Measurements from ENCODE around the gene ARL6IP6. TPM values are rescaled to one million over a fixed set of nuclear protein-coding genes. Genes with fewer than 3 reads are reported as not detected.
A peak's percentile ranks its signal among the peaks of the same experiment; 100 is the strongest.

ARL6IP6 gene
- total and polyA plus RNA-seq, 4 experiments from 2014 or later = 21.4 to 42.6 (median 25.2) TPM

GRCh38 chr2:152782171-152782570 lies 63.8 kb downstream of the ARL6IP6 start:
- Histone ChIP-seq H3K27me3 (ENCODE audit: insufficient read depth, low read length) (no peaks in the 10 kb centered on the region), H3K36me3 (ENCODE audit: insufficient read depth, low read length) (no peaks in the 10 kb centered on the region), H3K4me3 (ENCODE audit: low read length in 2 of 2) (no peak overlapping the region), H3K27ac (ENCODE audit: low read depth, low read length) (no peak overlapping the region), H3K4me1 (ENCODE audit: insufficient read depth, low read length) (no peaks in the 10 kb centered on the region), H3K9me3 (ENCODE audit: control insufficient read depth in 1 of 2, low read length in 2 of 2) (no peaks in the 10 kb centered on the region)
- Mint-ChIP-seq H3K27ac (peak overlapping the region in 1 of 7 donors; percentile 39), H3K36me3 (no peaks in the 10 kb centered on the region), H3K4me3 (no peak overlapping the region), H3K4me1 (no peaks in the 10 kb centered on the region), H3K9me3 (peaks cover 0 to 3% (median 2%) of the 10 kb centered on the region in 8 donors), H3K27me3 (peaks cover 9 to 18% of the 10 kb centered on the region in 2 donors)
- ChIA-PET POLR2A (ENCODE audit: partially characterized antibody) (no interaction called here), CTCF (ENCODE audit: partially characterized antibody) (no interaction called here)
- no peak for DNase-seq
- intact Hi-C loops (cut with micrococcal nuclease) = no loop called here

DNA sequence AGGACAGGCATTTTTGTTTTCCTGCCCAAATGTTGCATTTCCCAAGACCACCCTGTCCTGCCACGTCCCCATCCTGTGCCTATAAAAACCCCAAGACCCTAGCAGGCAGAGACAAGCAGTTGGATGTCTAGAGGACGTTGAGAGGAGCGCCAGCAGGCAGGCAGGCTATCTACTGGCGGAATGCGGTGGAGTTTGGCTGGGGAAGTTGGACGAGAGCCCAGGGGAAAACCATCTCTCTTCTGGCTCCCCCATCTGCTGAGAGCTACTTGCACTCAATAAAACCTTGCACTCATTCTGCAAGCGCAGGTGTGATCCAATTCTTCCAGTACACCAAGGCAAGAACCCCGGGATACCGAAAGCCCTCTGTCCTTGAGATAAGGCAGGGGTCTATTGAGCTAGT lies 72.5 kb downstream of the ARL6IP6 start:
- ChIA-PET CTCF (ENCODE audit: partially characterized antibody) (no interaction called here), POLR2A (ENCODE audit: partially characterized antibody) (no interaction called here)
- Mint-ChIP-seq H3K27ac (no peak overlapping the region), H3K4me1 (no peaks in the 10 kb centered on the region), H3K4me3 (no peak overlapping the region), H3K9me3 (peaks cover 0 to 3% (median under 1%) of the 10 kb centered on the region in 8 donors), H3K27me3 (peaks cover 9% of the 10 kb centered on the region in 2 donors), H3K36me3 (no peaks in the 10 kb centered on the region)
- Histone ChIP-seq H3K4me3 (ENCODE audit: low read length in 2 of 2) (no peak overlapping the region), H3K9me3 (ENCODE audit: control insufficient read depth in 1 of 2, low read length in 2 of 2) (no peaks in the 10 kb centered on the region), H3K36me3 (ENCODE audit: insufficient read depth, low read length) (no peaks in the 10 kb centered on the region), H3K27me3 (ENCODE audit: insufficient read depth, low read length) (no peaks in the 10 kb centered on the region), H3K27ac (ENCODE audit: low read depth, low read length) (no peak overlapping the region), H3K4me1 (ENCODE audit: insufficient read depth, low read length) (no peaks in the 10 kb centered on the region)
- intact Hi-C loops (cut with micrococcal nuclease) = no loop called here
- no peak for DNase-seq

DNA sequence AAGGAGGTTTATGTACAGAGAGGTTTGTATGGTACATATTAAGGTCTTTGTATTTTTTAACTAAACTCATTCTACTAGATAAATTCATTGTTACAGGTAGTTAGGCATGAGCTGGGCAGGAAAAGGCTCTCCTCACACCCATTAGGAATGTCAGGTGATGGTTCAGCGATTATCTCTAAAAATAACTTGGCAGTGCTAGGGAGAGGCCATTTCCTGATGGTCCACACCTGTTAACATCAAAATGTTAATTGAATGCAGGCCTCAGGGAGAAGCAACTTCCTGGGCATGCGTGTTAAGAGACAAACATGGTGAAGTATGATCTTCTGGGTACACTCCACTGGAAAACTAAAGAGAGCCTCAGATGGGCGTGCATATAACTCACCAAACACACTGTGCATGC lies 73.6 kb downstream of the ARL6IP6 start:
- ChIA-PET POLR2A (ENCODE audit: partially characterized antibody) (no interaction called here), CTCF (ENCODE audit: partially characterized antibody) (no interaction called here)
- peaks cover 0 to 2% (median 0%) of the 10 kb centered on the region in 8 donors for H3K9me3 Mint-ChIP-seq
- DNase-seq = no peak
- no peaks in the 10 kb centered on the region for H3K4me1 ChIP-seq (ENCODE audit: insufficient read depth, low read length)
- H3K4me3 Mint-ChIP-seq = no peak overlapping the region
- no peaks in the 10 kb centered on the region for H3K27me3 ChIP-seq (ENCODE audit: insufficient read depth, low read length)
- no peak overlapping the region for H3K27ac ChIP-seq (ENCODE audit: low read depth, low read length)
- intact Hi-C loops (cut with micrococcal nuclease) = no loop called here
- no peaks in the 10 kb centered on the region for H3K36me3 ChIP-seq (ENCODE audit: insufficient read depth, low read length)
- H3K27me3 Mint-ChIP-seq = peaks cover 3 to 4% of the 10 kb centered on the region in 2 donors
- H3K36me3 Mint-ChIP-seq = no peaks in the 10 kb centered on the region
- no peak overlapping the region for H3K27ac Mint-ChIP-seq
- no peak overlapping the region for H3K4me3 ChIP-seq (ENCODE audit: low read length in 2 of 2)
- no peaks in the 10 kb centered on the region for H3K4me1 Mint-ChIP-seq
- H3K9me3 ChIP-seq (ENCODE audit: control insufficient read depth in 1 of 2, low read length in 2 of 2) = no peaks in the 10 kb centered on the region

- ChIA-PET CTCF (ENCODE audit: partially characterized antibody) (no interaction called here), POLR2A (ENCODE audit: partially characterized antibody) (no interaction called here)
- intact Hi-C loops (cut with micrococcal nuclease) = no loop called here
- Histone ChIP-seq H3K36me3 (ENCODE audit: insufficient read depth, low read length) (no peaks in the 10 kb centered on the region), H3K27me3 (ENCODE audit: insufficient read depth, low read length) (no peaks in the 10 kb centered on the region), H3K9me3 (ENCODE audit: control insufficient read depth in 1 of 2, low read length in 2 of 2) (no peaks in the 10 kb centered on the region), H3K4me3 (ENCODE audit: low read length in 2 of 2) (no peak overlapping the region), H3K4me1 (ENCODE audit: insufficient read depth, low read length) (no peaks in the 10 kb centered on the region), H3K27ac (ENCODE audit: low read depth, low read length) (no peak overlapping the region)
- DNase-seq = no peak
- no peaks in the 10 kb centered on the region for H3K36me3 Mint-ChIP-seq
- H3K9me3 Mint-ChIP-seq = no peaks in the 10 kb centered on the region
- no peaks in the 10 kb centered on the region for H3K4me1 Mint-ChIP-seq
- H3K27me3 Mint-ChIP-seq = peaks cover 0 to under 1% of the 10 kb centered on the region in 2 donors
- no peak overlapping the region for H3K27ac Mint-ChIP-seq
- H3K4me3 Mint-ChIP-seq = no peak overlapping the region
These were observed 74.6 kb downstream of the ARL6IP6 start for GRCh38 chr2:152792974-152793373.

DNA sequence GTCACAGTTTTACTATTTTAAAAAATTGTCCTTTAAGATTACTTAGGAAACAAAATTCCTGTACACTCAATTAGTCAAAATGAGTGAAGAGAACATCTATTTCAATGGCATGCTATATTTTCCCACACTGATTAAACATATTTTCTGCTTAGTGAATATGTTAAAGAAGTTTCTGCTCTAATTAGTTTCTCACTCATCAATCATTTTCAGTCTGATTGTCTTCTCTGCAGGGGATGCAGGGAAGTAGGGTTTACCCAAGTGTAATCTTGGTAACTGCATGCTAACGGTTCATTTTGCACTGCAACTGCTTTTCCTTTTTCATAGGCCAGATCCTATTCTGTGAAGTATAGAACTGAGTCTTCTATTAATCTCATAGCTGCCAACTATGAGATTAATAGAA lies 78.5 kb downstream of the ARL6IP6 start:
- ChIA-PET CTCF (ENCODE audit: partially characterized antibody) (no interaction called here), POLR2A (ENCODE audit: partially characterized antibody) (no interaction called here)
- Mint-ChIP-seq H3K27me3 (peaks cover 1 to 3% of the 10 kb centered on the region in 2 donors), H3K27ac (no peak overlapping the region), H3K4me3 (no peak overlapping the region), H3K9me3 (no peaks in the 10 kb centered on the region), H3K36me3 (no peaks in the 10 kb centered on the region), H3K4me1 (no peaks in the 10 kb centered on the region)
- Histone ChIP-seq H3K27ac (ENCODE audit: low read depth, low read length) (no peak overlapping the region), H3K36me3 (ENCODE audit: insufficient read depth, low read length) (no peaks in the 10 kb centered on the region), H3K4me1 (ENCODE audit: insufficient read depth, low read length) (no peaks in the 10 kb centered on the region), H3K4me3 (ENCODE audit: low read length in 2 of 2) (no peak overlapping the region), H3K9me3 (ENCODE audit: control insufficient read depth in 1 of 2, low read length in 2 of 2) (no peaks in the 10 kb centered on the region), H3K27me3 (ENCODE audit: insufficient read depth, low read length) (no peaks in the 10 kb centered on the region)
- DNase-seq = no peak
- intact Hi-C loops (cut with micrococcal nuclease) = no loop called here

- Histone ChIP-seq H3K27ac (ENCODE audit: low read depth, low read length) (no peak overlapping the region), H3K4me1 (ENCODE audit: insufficient read depth, low read length) (no peaks in the 10 kb centered on the region), H3K27me3 (ENCODE audit: insufficient read depth, low read length) (no peaks in the 10 kb centered on the region), H3K36me3 (ENCODE audit: insufficient read depth, low read length) (no peaks in the 10 kb centered on the region), H3K9me3 (ENCODE audit: control insufficient read depth in 1 of 2, low read length in 2 of 2) (no peaks in the 10 kb centered on the region), H3K4me3 (ENCODE audit: low read length in 2 of 2) (no peak overlapping the region)
- H3K4me3 Mint-ChIP-seq = no peak overlapping the region
- ChIA-PET POLR2A (ENCODE audit: partially characterized antibody) (no interaction called here), CTCF (ENCODE audit: partially characterized antibody) (no interaction called here)
- H3K27me3 Mint-ChIP-seq = peaks cover 0 to 3% of the 10 kb centered on the region in 2 donors
- H3K4me1 Mint-ChIP-seq = peaks cover 0 to 3% (median under 1%) of the 10 kb centered on the region in 4 donors
- H3K9me3 Mint-ChIP-seq = no peaks in the 10 kb centered on the region
- no peaks in the 10 kb centered on the region for H3K36me3 Mint-ChIP-seq
- no peak for DNase-seq
- no peak overlapping the region for H3K27ac Mint-ChIP-seq
- intact Hi-C loops (cut with micrococcal nuclease) = no loop called here
These were observed 86.4 kb downstream of the ARL6IP6 start for GRCh38 chr2:152804687-152805408.

GRCh38 chr2:152811916-152812315 lies 93.5 kb downstream of the ARL6IP6 start:
- Histone ChIP-seq H3K27ac (ENCODE audit: low read depth, low read length) (no peak overlapping the region), H3K27me3 (ENCODE audit: insufficient read depth, low read length) (no peaks in the 10 kb centered on the region), H3K4me3 (ENCODE audit: low read length in 2 of 2) (no peak overlapping the region), H3K9me3 (ENCODE audit: control insufficient read depth in 1 of 2, low read length in 2 of 2) (no peaks in the 10 kb centered on the region), H3K36me3 (ENCODE audit: insufficient read depth, low read length) (no peaks in the 10 kb centered on the region), H3K4me1 (ENCODE audit: insufficient read depth, low read length) (no peaks in the 10 kb centered on the region)
- H3K36me3 Mint-ChIP-seq = peaks cover 0 to 6% of the 10 kb centered on the region in 2 donors
- peaks cover 0 to 29% (median 21%) of the 10 kb centered on the region in 8 donors for H3K9me3 Mint-ChIP-seq
- no peak overlapping the region for H3K4me3 Mint-ChIP-seq
- no peaks in the 10 kb centered on the region for H3K4me1 Mint-ChIP-seq
- POLR2A ChIA-PET (ENCODE audit: partially characterized antibody) = no interaction called here
- H3K27me3 Mint-ChIP-seq = peaks cover 2 to 5% of the 10 kb centered on the region in 2 donors
- CTCF ChIA-PET (ENCODE audit: partially characterized antibody) = no interaction called here
- no peak for DNase-seq
- no peak overlapping the region for H3K27ac Mint-ChIP-seq
- intact Hi-C loops (cut with micrococcal nuclease) = no loop called here

Measured in CD4-positive, alpha-beta memory T cell (primary cell).